ENCODE results near the gene CDCP1.
A peak's percentile ranks its signal among the peaks of the same experiment; 100 is the strongest.

The CDCP1 gene, protein sequence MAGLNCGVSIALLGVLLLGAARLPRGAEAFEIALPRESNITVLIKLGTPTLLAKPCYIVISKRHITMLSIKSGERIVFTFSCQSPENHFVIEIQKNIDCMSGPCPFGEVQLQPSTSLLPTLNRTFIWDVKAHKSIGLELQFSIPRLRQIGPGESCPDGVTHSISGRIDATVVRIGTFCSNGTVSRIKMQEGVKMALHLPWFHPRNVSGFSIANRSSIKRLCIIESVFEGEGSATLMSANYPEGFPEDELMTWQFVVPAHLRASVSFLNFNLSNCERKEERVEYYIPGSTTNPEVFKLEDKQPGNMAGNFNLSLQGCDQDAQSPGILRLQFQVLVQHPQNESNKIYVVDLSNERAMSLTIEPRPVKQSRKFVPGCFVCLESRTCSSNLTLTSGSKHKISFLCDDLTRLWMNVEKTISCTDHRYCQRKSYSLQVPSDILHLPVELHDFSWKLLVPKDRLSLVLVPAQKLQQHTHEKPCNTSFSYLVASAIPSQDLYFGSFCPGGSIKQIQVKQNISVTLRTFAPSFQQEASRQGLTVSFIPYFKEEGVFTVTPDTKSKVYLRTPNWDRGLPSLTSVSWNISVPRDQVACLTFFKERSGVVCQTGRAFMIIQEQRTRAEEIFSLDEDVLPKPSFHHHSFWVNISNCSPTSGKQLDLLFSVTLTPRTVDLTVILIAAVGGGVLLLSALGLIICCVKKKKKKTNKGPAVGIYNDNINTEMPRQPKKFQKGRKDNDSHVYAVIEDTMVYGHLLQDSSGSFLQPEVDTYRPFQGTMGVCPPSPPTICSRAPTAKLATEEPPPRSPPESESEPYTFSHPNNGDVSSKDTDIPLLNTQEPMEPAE

DNA sequence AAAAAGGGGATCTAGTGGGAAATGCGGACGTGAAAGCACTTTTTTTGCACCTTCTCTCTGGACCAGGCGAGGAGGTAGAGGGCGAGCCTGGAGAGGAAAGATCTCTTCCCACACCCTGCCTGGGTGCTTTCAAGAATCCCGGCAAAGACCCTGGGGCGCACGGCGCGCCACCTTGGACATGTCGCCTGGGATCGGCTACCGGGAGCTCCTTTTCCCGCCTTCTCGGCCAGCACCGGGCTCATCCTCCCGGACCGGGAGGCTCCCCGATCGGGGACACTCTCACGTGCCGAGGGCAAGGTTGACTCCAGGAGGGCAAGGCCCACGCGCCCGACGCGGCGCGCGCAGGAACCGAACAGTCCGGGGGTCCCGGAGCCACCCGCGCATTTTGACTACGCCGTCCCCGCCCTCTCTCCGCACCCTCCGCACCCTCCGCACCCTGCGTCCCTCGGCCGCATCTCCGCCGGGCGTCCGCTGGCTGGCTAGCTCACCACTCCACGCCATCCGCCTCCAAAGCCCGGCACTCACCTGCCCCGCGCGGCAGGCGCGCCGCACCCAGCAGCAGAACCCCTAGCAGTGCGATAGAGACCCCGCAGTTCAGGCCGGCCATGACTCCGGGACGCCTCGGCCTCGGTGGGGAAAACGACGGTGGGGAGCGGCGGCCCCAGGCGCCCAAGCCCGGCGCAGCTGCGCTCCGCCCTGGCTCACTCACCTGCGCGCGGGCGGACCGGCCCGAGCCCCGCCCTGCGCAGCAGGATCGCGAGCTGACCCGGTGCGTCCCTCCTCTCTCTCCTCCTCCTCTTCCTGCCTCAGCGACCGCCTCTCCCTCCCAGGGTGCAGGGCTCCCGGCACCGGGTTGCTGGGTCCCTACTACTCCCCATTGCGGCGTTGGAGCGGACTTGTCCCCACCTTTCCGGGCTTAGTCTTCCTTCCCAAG lies at the start of gene CDCP1:
CDCP1 (minus strand) TSS at position 698 of the 934 bp plus-strand sequence; CDS start at position 607, 91 bp downstream.
- DNase-seq, result peak; percentile 22

DNA sequence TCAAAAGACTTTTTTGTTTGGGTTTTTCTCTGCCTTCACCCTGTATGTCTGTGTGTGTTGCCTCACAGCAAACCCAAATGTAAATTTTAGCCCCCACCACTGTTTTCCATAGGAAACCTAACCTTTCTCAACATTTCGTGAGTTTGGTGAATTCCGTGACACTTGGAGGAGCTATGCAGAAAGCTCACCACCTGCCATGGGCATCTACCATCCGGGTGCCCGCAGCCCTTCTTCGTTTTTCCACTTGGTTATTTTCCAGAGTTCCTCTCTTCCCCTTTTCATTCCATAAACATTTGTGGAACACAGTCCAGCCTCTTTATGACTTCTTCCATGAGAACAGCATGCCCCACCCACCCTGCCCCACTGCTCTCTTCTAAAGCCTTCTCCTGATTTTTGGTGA lies 48.6 kb upstream of the CDCP1 start:
- DNase-seq, result no peak

DNA sequence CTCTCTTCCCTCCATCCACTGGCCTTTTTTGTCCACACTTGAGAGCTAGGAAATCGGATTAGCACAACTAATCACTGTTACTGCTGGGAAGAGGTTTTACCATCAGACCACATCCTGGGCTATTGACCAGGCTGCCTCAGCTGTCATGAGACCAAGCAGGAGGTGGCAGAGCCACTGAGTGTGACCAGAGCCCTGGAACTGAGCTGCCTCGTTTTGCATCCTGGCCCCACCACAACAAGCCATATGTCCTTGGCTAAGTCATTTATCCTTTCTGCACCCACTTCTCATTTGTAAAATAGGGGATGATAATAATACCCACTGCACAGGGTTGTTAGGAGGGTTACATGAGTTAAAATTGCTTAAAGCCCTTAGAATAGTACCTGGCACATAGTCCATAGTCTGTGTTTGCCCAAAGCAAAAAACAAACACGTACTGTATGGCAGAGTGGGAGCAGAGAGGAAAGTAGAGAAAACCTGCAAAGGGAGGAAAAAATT lies 45.8 kb upstream of the CDCP1 start:
- no peak for DNase-seq

DNA sequence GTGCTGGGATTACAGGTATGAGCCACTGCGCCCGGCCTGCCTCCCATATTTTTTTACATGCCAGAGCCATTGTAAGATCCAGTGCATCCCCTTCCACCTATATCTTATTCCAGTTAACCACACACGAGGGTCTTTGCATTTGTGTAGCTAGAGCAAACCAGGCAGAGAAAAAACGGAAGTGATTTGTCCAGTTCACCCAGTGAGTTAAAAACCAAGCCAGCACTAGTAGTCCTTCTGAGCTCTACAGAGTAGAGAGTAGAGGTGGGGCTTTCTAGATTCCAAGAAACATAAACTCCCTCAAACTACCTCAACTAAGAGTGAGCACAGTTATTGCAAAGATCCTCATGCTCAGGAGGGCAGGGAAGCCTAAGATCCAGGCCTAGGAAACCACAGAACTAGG lies 45.2 kb upstream of the CDCP1 start:
- no peak for DNase-seq

DNA sequence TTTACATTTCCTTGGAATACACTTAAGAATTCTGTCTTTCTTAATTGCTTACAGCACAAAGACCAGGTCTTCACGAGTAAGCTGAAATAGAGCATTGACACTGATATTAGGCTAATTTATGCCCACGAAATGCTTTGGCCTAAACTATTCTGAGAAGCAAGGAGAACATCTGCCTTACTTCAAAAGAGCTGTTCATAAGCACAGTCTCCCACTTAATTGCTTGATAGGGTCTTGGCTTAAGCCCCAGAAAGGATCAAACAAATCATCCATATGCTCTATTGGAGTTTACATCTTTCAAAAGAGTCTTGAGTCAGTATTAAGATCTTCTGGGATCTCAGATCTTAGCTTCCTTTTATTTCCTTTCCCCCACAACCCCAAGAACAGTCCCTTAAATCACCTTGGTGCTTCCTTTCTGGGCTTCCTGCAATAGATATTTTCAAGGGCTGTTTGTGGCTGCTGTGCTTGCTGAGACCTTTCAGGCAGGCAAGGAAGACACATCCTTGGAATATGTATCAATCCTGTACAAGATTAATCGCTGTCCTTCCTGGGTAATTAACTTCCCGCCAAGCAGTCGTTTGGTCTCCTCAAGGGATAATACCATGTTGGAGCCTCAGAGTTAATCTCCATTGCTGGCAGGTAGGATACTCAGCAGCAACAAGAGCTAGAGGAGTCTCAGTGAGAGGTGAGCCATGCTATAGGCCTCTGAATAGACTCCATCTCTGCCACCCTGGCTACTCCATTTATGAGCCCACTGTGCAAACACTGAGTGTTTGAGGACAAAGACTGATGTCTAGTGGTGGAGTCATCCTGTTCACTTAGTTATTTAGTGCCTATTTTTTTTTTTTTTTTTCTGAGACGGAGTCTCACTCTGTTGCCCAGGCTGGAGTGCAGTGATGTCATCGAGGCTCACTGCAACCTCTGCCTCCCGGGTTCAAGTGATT lies 42.8 kb upstream of the CDCP1 start:
- DNase-seq, result no peak

DNA sequence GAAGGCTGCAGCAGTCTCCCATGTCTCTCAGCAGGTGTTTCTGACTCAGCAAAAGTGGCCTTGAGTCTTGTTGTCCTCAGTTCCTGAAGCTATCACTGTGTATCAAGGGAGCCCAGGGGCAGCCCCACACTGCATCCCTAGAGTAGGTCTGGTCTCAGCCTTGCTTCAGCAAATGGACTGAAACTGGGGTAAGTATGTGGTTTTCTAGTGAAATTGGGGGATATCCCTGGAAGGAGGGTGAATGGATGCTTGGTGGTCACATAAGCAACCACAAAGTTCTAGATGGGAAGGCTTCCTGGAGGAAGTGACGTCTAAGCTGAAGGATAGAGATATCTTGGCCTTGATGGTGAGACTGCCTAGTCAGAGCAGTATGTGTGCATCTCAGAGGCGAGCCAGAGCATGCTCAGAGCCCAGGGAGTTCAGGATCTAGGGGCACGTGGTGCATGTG lies 41.5 kb upstream of the CDCP1 start:
- DNase-seq, result no peak

DNA sequence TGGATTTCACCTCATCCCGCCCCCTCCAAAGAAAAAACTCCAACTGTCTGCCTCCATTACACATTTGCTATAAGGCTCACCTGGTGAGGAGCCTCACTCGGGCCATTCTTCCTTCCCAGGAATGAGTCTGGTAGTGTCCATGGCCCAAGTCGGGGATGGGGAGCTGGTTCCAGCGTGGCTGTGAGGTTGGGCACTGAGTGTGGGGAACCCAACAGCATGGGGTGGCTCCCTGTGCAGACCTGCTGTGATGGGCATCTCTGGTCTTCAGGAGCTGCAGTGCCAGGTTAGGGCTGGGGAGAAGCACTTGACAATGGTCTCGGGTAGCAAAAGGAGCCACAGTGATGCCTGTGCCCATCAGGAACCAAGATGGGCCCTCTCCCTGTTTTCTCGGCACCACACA lies 40.7 kb upstream of the CDCP1 start:
- no peak for DNase-seq

DNA sequence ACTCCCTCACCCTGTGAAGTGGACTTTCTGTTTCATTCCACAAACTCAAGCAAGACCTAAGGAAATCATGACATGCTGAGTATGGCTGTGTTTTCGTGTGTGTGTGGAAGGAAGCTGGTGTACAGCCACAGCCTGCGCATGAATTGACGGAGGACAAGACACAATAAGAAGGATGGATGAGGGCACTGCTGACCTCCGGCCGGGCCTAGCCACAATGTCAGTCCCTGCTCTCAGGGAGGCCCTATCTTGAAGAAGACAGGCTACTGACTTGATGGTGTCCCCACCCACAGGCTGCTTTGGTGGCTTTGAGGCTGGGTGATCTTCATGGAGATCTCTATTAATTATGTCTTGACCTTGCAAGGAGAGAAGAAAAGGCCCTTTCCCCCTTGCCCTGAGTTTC lies 39.3 kb upstream of the CDCP1 start:
- no peak for DNase-seq

DNA sequence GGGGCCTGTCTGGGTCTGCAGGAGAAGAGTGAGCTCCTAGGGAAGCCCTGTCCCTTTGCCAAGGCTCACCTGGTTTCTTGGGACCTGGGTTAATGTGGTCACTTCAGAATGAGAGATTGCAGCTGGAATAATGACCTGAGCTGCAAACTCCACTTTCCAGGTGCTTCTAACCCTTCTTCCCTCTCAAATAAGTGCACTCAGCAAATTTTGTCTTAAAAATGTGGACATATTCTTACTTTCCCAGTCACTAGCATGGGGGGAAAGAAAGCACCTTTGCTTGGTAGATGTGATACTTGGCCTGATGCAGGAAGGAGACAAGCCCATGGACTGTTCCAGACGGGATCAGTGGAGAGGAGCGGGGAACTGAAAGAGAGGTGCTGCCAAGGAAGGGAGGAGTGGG lies 38.9 kb upstream of the CDCP1 start:
- no peak for DNase-seq

DNA sequence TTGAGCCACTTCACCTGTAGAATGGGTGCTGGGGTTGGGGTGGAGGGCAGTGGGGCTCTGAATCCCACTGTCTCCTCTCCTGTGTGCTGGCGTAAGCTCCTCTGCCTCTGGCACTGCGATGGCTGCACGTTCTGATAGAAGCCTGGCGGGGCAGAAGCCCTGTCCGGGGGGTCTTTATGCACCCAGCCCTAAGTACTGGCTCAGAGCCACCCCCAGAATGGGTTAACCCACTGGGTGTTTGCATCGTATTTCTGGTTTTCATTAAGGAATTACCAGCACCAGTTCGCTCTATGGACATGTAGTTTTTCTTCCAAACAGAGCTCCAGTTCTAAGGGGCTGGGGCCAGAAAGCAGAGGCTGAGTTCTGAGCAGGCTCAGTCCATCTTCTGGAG lies 37.7 kb upstream of the CDCP1 start:
- DNase-seq, result no peak

DNA sequence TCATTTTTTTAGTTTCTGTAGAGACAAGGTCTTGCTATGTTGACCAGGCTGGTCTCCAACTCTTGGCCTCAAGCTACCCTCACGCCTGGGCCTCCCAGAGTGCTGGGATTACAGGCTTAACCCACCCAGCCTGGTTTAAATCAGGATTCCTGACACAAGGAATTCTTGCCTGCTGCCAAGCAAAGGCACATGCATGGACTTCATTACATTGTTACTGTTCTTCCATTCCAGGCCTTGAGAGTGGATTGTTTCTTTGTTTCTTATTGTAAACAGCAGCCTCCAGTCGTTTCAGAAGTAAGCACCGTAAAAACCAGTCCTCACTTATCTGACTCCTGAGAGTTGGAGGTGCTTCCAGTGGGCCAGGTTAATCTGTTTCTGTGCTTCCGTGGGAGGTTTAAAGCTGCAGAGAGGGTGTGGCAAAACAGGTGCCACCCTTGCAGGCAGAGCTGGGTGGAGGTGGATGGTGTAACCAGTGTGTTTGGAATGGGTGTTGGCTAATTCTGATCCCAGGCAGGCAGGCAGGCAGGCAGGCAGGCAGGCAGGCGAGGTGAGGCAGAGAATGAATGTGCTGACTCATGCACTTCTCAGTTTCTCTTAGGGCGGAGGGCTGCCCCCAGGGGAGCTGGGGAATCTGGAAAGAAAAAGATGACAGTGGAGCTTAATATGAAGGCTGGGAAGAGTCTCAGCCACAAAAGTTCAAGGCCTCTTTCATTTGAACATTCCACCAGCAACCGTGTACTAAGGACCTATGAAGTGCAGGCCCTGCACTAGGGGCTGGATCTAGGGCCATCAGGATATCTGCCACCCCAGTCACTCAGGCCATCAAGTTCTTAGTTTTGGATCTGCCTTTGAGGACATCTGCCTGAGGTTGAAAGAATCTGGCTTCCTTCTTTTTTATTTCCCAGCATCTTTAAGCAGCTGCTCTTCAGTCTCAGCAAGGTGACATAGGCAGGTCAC lies 37.0 kb upstream of the CDCP1 start:
- DNase-seq, result peak; percentile 31

DNA sequence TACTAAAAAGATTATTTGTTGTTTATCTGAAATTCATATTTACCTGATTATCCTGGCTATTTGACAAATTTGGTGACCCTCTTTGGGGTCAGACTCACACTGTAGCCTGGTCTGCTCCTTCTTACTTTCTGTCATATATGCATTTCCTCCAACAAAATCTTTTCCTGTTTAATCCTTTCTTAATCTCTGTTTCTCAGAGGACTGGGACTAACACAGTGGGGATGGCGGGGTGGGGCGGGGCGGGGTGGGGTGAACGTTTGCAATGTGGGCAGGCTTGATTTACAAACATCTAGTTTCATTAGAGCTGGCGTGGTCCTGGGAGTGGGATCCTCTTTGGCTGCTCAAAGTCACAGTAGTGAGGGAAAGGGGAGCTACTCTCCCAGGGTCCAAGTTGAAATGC lies 35.3 kb upstream of the CDCP1 start:
- DNase-seq, result no peak

DNA sequence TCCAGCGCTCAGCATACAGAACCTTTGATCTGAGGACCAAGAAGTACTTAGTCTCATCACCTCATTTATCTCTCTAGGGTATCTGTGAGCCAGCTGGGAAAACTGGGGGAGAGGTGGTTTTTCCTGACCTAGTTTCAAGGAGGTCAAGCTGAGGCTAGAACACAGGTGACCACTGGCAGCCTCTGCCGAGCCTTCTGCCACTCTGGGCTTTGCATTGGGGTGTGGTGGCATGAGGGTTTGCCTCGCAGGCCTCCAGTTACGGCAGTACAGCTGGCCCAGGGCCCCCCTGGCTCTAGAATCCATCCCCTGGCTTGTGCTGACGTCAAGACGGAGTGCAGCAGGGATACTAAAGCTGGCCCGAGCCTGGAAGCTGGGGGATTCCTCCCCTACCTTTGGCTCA lies 34.7 kb upstream of the CDCP1 start:
- DNase-seq, result no peak

DNA sequence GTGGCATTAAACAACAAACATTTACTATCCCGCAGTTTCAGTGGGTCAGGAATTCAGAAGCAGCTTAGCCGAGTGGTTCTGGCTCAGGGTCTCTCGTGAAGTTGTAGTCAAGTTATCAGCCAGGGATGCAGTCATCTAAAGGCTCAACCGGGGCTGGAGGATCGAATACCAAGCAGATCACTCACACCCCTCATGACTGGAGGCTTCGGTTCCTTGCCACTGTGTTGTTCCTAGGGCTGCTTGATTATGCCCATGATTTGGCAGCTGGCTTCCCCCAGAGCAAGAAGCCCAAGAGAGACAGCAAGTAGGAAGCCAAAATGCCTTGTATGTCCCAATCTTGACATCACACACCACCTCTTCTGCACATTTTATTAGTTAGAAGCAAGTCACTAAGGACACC lies 33.9 kb upstream of the CDCP1 start:
- no peak for DNase-seq

DNA sequence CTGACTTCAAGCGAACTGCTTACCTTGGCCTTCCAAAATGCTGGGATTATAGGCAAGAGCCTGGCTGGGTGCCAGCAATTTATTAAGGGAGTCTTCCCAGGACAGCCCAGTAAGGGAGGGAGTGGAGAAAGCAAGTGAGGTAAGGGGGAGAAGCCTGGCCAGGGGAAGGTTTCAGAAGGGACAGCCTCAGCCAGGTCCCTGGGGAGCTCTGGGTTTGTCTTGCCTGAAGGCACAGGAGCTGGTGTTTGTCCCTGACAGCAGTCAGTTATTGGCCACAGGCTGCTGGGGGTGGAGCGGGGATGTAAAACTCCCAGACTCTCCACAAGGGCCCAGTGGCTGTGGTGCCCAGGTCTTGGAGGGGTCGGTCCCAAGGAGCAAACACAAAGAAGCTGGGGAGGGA lies 33.0 kb upstream of the CDCP1 start:
- DNase-seq, result no peak

DNA sequence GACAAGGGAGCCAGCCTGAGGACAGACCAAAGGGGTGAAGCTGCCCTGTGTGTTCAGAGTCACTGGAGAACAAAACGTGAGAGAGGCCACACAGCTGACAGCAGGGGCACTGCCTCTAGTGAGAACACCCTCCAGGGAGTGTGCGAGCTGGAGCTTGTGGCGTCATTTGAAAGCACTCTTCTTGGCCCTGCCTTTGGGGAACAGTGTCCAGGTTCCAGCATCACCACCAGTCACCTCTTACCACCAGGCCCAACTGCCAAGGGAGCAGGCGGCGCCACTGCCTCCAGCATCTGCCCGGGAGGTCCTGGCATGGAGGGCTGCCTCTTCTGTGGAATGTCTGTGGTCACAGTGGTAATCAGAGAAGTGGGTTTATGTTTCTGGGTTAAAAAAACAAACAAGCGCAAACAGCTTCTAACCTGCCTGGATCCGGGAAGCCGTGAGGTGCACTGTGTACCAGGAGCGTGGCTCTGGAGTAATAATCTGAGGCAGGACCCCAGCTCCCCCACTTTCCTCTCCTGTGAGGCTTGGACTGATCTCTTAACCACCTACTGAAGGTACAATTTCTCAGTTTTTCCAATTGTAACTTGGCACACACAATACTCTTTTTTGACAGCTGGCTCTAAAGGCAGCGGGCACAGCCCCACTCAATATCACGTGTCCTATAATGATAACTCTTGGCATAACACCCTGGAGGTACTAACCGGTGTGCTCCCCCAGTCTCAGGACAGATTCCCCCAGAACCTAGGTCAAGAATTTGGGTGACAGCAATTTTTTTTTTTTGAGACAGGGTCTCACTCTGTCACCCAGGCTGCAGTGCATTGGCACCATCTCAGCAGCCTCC lies 32.2 kb upstream of the CDCP1 start:
- DNase-seq, result no peak

DNA sequence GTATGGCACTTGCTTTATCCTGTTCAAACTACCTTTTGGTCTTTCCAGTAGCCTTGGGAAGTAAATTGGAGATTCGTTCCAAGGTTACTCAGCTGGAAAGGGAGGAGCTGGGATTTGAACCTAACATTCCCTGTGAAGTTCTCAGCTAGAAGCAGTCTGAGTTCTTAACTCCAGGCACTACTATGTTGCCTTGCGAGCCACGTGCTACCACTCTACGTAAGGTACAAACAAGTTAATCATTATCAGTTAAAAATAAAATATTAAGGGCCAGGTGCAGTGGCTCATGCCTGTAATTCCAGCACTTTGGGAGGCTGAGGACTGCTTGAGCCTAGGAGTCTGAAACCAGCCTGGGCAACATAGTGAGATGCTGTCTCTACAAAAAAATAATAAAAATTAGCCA lies 30.7 kb upstream of the CDCP1 start:
- no peak for DNase-seq

DNA sequence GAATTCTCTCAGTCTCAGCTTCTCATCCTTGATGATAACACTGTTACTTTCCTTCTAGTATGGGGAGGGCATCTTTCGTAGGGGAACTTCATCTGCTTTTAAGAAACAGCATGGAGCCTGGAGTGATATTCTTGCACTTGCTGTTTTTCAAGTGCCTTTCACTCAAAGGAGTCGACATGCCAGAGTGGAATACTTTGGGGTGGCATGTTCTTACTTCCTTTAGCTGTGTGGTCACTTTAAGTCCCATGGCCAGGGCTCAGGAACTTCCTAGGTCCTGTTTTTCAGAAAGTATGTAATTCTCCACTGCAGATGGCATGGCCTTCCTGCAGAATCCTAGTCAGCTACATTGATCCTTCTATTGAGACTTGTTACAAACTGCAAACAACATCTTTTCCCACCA lies 28.1 kb upstream of the CDCP1 start:
- no peak for DNase-seq

DNA sequence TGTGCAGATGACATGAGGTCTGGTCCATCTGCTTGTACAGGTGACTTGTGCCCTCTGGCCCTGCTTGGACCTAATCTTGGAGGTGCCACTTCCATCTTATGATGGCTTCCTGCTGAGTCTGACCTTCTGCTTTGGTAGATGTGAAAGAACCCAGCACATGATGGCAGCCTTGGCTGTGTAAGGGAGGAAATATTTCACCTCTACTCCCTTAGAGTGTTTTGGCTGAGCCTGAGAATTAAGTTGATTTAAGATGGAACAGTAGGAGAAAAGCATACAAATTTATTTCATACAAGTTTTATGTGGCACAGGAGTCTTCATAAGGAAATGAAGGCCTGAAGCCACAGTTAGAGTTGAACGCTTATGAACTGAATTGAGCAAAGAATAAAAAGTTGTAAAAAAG lies 27.6 kb upstream of the CDCP1 start:
- no peak for DNase-seq

DNA sequence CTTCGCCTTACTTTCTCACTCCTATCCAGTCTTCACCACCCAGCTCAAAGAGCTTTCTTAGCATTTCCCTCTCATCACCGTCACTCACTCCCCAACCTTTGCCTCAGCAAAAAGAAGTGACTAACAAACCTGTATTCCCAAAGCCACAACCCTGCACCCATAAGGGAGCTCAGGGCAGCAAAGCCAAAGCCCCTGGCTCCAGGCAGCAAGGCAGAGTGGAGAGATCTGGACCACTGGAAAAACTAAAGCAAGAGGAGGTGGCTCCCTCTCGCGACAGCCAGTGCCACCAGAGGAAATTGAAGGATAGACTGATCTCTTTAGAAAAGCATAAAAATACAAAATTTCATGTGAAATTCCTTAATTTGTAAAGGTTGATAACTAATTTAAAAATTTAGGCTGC lies 25.1 kb upstream of the CDCP1 start:
- DNase-seq, result no peak

All from NCI-H345 (cell line).